Measurements from ENCODE around the gene RUNX2. TPM values are rescaled to one million over a fixed set of nuclear protein-coding genes. Genes with fewer than 3 reads are reported as not detected.
"Not testable (repeated sequence)": the region's sequence is repeated elsewhere in the genome, so short reads cannot be mapped to it uniquely, and the experiment has no call there.

The RUNX2 gene
- total RNA-seq, 4 donors from 2014 or later, result 1.00 to 8.1 (median 3.6) TPM

DNA sequence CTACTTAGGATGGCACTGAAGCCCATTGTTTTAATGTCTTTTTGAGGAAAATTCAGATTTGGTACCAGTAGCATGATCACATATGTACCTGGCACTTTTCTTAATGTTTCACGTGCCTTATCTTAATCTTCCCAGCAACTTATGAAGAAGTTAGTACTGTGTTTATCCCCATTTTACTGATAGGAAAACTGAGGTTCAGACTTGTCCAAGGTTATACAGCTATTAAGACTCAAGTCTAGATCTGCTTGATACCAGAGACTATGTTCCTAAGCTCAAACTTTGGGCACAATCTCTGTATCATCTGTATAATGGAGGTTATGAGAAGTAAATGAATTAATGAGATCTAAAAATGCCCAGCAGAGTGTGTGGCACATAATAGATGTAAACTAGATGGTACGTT is 229.3 kb downstream of the RUNX2 start:
- Histone ChIP-seq H3K9me3 (no peaks in the 10 kb centered on the region), H3K4me1 (peaks cover 0 to 21% (median 16%) of the 10 kb centered on the region in 4 donors), H3K27me3 (no peaks in the 10 kb centered on the region), H3K4me3 (no peak overlapping the region), H3K27ac (peak overlapping the region; percentile 68 to 72 (median 70)), H3K36me3 (no peaks in the 10 kb centered on the region)
- intact Hi-C loops (cut with DNase I; ENCODE audit: low total_unique reads), result no loop called here
- DNase-seq, result no peak
- TF ChIP-seq POLR2AphosphoS5 (IDR thresholded peaks at IDR 0.05) (no peak), POLR2A (IDR thresholded peaks at IDR 0.05) (no peak), EP300 (IDR thresholded peaks at IDR 0.05; ENCODE audit: low read depth) (no peak), CTCF (IDR thresholded peaks at IDR 0.05) (no peak)
- 90 to 94% methylated on average over 2 of the region's 2 CpGs for WGBS, 2 donors (ENCODE audit: low coverage in 1 of 2)
- in situ Hi-C loops (cut with MboI; ENCODE audit: low pct_ligation_motif_present in 1 of 4, low pct_unique_long_range_greater_than_20kb in 1 of 4, low sequenced_read_pairs in 3 of 4), result no loop called here

DNA sequence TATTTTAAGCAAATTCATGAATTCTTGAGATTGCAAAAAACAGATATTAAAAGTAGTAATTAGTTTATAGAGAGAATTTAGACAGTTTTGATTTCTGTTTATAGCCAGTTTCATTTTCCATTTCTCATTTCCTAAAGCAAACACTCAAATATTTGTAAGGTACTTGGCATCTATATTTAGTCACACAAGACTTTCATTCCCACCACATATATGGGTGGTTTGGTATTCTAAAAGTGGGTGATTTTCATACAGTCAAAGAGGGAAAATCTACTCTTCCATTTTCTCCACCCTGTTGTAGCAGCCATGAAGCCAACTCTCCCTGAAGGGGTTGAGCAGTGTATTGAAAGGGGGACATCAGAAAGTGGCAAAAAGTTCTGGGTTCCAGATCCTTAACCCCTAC is 230.7 kb downstream of the RUNX2 start:
- Histone ChIP-seq H3K4me1 (peaks cover 0 to 21% (median 16%) of the 10 kb centered on the region in 4 donors), H3K9me3 (no peaks in the 10 kb centered on the region), H3K4me3 (no peak overlapping the region), H3K27ac (no peak overlapping the region), H3K27me3 (no peaks in the 10 kb centered on the region), H3K36me3 (no peaks in the 10 kb centered on the region)
- intact Hi-C loops (cut with DNase I; ENCODE audit: low total_unique reads), result no loop called here
- no peak for DNase-seq
- in situ Hi-C loops (cut with MboI; ENCODE audit: low pct_ligation_motif_present in 1 of 4, low pct_unique_long_range_greater_than_20kb in 1 of 4, low sequenced_read_pairs in 3 of 4), result no loop called here
- TF ChIP-seq EP300 (IDR thresholded peaks at IDR 0.05; ENCODE audit: low read depth) (no peak), POLR2A (IDR thresholded peaks at IDR 0.05) (no peak), CTCF (IDR thresholded peaks at IDR 0.05) (no peak), POLR2AphosphoS5 (IDR thresholded peaks at IDR 0.05) (no peak)

- peaks cover 0 to 20% (median 15%) of the 10 kb centered on the region in 4 donors for H3K4me1 ChIP-seq
- H3K27me3 ChIP-seq; H3K27ac ChIP-seq; H3K9me3 ChIP-seq; H3K4me3 ChIP-seq; intact Hi-C loops (cut with DNase I; ENCODE audit: low total_unique reads); H3K36me3 ChIP-seq; in situ Hi-C loops (cut with MboI; ENCODE audit: low pct_ligation_motif_present in 1 of 4, low pct_unique_long_range_greater_than_20kb in 1 of 4, low sequenced_read_pairs in 3 of 4); DNase-seq: not testable (repeated sequence)
- 67 to 85% methylated on average over 3 of the region's 3 CpGs for WGBS, 2 donors (ENCODE audit: low coverage in 1 of 2)
Measured at GRCh38 chr6:45560321-45560820, 232.2 kb downstream of the RUNX2 start.

DNA sequence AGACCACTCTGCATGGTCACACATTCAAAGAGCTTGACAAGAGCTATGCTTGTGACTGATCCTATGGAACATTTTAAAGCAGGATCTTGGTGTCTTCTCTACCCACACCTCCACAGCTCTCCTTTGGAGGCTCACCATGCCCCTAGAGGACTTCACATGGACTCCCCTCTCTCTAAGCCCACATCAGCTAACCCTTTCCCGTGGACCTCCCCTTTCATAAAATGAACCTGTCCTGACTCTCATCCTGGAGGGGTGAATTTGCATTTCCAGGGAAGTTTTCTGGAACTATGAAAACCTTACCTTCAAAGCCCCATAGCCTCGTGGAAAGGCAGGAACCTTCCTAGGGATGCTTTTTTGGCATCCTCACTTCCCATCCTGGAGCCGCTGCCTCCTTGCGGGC is 234.0 kb downstream of the RUNX2 start:
- intact Hi-C loops (cut with DNase I; ENCODE audit: low total_unique reads) (no loop called here), in situ Hi-C loops (cut with MboI; ENCODE audit: low pct_ligation_motif_present in 1 of 4, low pct_unique_long_range_greater_than_20kb in 1 of 4, low sequenced_read_pairs in 3 of 4) (no loop called here)
- no peaks in the 10 kb centered on the region for H3K36me3 ChIP-seq
- DNase-seq, result no peak
- H3K4me1 ChIP-seq, result peaks cover 0 to 2% (median 0%) of the 10 kb centered on the region in 4 donors
- no peak overlapping the region for H3K4me3 ChIP-seq
- TF ChIP-seq CTCF (IDR thresholded peaks at IDR 0.05) (no peak), EP300 (IDR thresholded peaks at IDR 0.05; ENCODE audit: low read depth) (no peak), POLR2A (IDR thresholded peaks at IDR 0.05) (no peak), POLR2AphosphoS5 (IDR thresholded peaks at IDR 0.05) (no peak)
- no peaks in the 10 kb centered on the region for H3K9me3 ChIP-seq
- no peak overlapping the region for H3K27ac ChIP-seq
- no peaks in the 10 kb centered on the region for H3K27me3 ChIP-seq
- 93 to 94% methylated on average over 4 of the region's 4 CpGs for WGBS, 2 donors (ENCODE audit: low coverage in 1 of 2)

GRCh38 chr6:45563041-45563440 is 234.9 kb downstream of the RUNX2 start:
- Histone ChIP-seq H3K27me3 (no peaks in the 10 kb centered on the region), H3K9me3 (no peaks in the 10 kb centered on the region), H3K4me3 (no peak overlapping the region), H3K4me1 (no peaks in the 10 kb centered on the region), H3K27ac (no peak overlapping the region), H3K36me3 (no peaks in the 10 kb centered on the region)
- DNase-seq, result no peak
- TF ChIP-seq POLR2A (IDR thresholded peaks at IDR 0.05) (no peak), EP300 (IDR thresholded peaks at IDR 0.05; ENCODE audit: low read depth) (no peak), POLR2AphosphoS5 (IDR thresholded peaks at IDR 0.05) (no peak), CTCF (IDR thresholded peaks at IDR 0.05) (no peak)
- intact Hi-C loops (cut with DNase I; ENCODE audit: low total_unique reads), result no loop called here
- WGBS, 2 donors (ENCODE audit: low coverage in 1 of 2), result 71 to 73% methylated on average over 5 to 7 of the region's 7 CpGs
- in situ Hi-C loops (cut with MboI; ENCODE audit: low pct_ligation_motif_present in 1 of 4, low pct_unique_long_range_greater_than_20kb in 1 of 4, low sequenced_read_pairs in 3 of 4), result no loop called here
